Coronary artery (tissue), 2 donors: Measurements from ENCODE around the gene FNDC1.

ENCODE experiments used
- DNase-seq: peaks from one replicate; pipeline ENCODE4 v3.0.0-alpha.2; 2017; ENCODE audit warnings: low spot score
- H3K27ac ChIP-seq, 2 donors: fragments of 200-600 bp; sonication (generic); one replicate each; pipeline ENCODE4 v1.5.1; 2016 to 2019
- H3K4me3 ChIP-seq: fragments of 200-600 bp; sonication (generic); 2 replicates; pipeline ENCODE4 v1.5.1; 2016; ENCODE audit warnings: mild to moderate bottlenecking, moderate library complexity
- CTCF ChIP-seq: fragments of 200-600 bp; sonication (generic); IDR thresholded peaks from one replicate; pipeline ENCODE4 v1.5.1; 2019; ENCODE audit warnings: antibody characterized with exemption

FNDC1 gene

DNA sequence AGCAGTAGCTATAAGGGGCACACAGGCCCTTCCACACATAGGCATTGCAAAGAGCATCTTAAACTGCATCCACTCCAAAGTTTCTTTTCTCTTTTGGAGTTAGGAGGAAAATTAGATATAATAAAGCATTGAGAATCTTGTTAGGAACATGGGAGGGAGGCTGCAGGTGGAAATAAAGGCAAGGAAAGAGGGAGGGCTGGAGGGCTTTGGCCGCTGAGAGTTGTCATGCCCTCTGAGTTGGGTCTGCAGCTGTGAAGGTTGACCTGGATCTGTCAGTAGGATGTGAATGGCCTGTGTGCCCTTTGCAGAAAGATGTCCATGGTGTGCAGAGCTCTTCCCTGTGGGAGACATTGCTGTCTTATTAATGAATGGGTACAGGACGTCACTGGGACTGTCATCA is 134.0 kb downstream of the FNDC1 start:
- TF ChIP-seq CTCF = no peak
- Histone ChIP-seq H3K4me3 (no peak overlapping the region), H3K27ac (no peak overlapping the region)
- DNase-seq = no peak

- Histone ChIP-seq H3K27ac (no peak overlapping the region), H3K4me3 (no peak overlapping the region)
- no peak for DNase-seq
- TF ChIP-seq CTCF = no peak
These were observed 134.6 kb downstream of the FNDC1 start for GRCh38 chr6:159303784-159304183.

DNA sequence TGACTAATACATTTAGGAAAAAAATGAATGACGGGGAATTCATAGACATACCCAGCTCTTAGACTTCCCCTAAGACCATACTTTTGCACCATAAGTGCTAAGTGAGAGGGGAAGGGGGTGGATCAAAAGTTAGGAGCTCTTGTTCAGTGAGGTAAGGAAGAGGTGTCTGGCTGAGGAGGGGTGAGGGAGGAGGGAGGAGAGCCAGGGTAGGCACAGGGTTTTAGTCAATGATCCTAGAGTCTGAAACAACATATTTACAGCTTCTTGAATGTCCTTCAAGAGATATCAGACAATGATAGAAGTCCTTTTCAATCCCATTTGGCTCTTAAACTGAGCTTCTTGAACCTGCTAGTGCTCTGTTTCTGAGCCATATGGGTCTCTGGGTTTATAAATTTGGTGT is 135.4 kb downstream of the FNDC1 start:
- Histone ChIP-seq H3K4me3 (no peak overlapping the region), H3K27ac (no peak overlapping the region)
- no peak for TF ChIP-seq CTCF
- no peak for DNase-seq

- Histone ChIP-seq H3K4me3 (no peak overlapping the region), H3K27ac (no peak overlapping the region)
- no peak for TF ChIP-seq CTCF
- DNase-seq = no peak
These were observed 136.0 kb downstream of the FNDC1 start for GRCh38 chr6:159305159-159305558.

DNA sequence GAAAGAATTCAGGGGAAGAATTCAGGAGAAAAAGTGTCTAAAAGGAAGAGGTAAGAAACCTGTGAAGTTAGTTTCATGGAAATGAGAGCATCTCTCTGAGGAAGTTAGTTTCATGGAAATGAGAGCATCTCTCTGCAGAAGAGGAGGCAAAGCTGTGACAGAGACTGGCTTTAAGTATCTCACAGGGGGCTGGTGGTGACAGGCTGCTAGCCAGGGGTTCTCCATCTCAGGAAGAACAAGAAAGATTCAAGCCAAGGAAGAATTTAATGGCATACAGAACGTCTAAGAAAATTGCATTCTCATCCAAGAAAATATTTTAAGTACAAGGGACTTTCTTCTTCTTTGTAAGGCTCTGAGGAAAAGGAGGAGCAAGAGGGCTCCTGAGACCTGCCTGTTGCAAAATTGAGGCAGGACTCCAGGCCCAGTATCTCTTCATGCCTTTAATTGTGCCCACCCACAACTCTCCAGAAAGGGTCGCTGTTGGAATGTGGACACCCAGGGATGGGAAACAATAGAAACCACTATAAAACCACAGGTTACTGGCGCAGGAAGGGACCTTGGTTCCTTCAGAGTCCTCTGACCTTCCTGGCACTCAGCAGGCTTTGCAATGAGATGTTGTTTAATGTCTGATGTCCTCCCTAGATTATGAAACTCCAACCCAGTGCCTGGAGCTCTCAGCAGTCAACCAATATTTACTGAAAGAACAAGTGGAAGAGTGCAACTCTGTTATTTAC is 136.8 kb downstream of the FNDC1 start:
- no peak overlapping the region for H3K4me3 ChIP-seq
- H3K27ac ChIP-seq = no peak overlapping the region
- no peak for TF ChIP-seq CTCF
- no peak for DNase-seq

DNA sequence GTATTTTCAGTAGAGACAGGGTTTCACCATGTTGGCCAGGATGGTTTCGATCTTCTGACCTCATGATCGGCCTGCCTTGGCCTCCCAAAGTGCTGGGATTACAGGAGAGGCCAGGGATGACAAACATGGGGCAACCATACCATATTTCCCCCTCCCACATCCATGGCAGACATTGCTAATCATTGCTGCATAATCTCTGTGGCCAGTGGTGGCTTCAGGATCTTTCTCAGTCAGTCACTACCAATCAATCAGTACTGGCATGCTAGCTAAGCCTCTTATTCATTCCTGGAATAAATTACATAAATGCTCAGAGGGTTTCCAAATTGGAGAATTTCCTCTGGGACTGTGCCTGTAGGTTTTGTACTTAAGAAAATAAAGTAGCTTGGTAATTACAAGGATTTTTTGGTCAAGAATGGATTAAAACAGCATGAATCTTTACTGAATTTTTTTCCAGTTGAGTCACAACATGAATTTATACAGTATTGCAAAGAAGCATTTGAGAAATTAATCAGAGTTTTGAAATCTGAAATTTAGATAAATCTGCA is 138.1 kb downstream of the FNDC1 start:
- TF ChIP-seq CTCF = no peak
- H3K4me3 ChIP-seq = no peak overlapping the region
- H3K27ac ChIP-seq = no peak overlapping the region
- DNase-seq = no peak

DNA sequence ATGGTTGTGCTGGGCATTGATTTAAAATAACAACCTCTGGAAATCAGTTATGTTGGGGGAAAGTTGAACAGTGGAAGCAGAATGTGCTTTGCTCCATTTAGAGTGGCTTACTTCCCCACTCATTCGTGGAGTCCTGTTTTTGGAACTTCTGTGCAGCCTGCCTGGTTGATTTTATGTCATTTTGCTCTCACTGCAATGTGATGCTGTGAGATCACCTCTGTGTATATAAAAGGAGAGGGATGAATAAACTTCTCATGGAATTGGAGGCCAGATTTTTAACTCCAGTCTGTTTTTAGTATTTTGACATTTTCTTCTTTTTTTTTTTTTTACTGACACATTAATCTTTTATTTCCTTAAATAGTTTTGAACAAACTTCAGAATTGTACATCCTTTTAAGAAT is 139.0 kb downstream of the FNDC1 start:
- Histone ChIP-seq H3K4me3 (no peak overlapping the region), H3K27ac (peak overlapping the region in 1 of 2 donors; percentile 16)
- TF ChIP-seq CTCF = no peak
- no peak for DNase-seq
